Measurements from ENCODE around the gene IL16. TPM values are rescaled to one million over a fixed set of nuclear protein-coding genes. Genes with fewer than 3 reads are reported as not detected.

The IL16 gene
- total and polyA plus RNA-seq, 2 donors from 2014 or later = 1.4 to 19.9 TPM

- Histone ChIP-seq H3K4me1 (ENCODE audit: control insufficient read depth in 2 of 3, insufficient read depth in 2 of 3, low read depth in 1 of 3, low read length in 3 of 3) (peaks cover 0 to 9% (median 5%) of the 10 kb centered on the region in 3 donors), H3K27me3 (ENCODE audit: control insufficient read depth, insufficient read depth, low read length) (no peaks in the 10 kb centered on the region), H3K4me3 (ENCODE audit: low read length in 3 of 3) (peak overlapping the region; percentile 32 to 40 (median 34)), H3K27ac (ENCODE audit: low read depth in 2 of 2, low read length in 2 of 2) (no peak overlapping the region), H3K36me3 (ENCODE audit: control insufficient read depth in 2 of 3, insufficient read depth in 3 of 3, low read length in 3 of 3) (no peaks in the 10 kb centered on the region), H3K9ac (ENCODE audit: low read length in 3 of 3) (peak overlapping the region in 1 of 3 donors; percentile 10), H3K9me3 (ENCODE audit: control insufficient read depth in 2 of 3, insufficient read depth in 1 of 3, low read length in 3 of 3) (no peaks in the 10 kb centered on the region)
- DNase-seq (peak; percentile 86 to 90 (median 87)), FAIRE-seq (no peak)
- TF ChIP-seq, protein P1, sequence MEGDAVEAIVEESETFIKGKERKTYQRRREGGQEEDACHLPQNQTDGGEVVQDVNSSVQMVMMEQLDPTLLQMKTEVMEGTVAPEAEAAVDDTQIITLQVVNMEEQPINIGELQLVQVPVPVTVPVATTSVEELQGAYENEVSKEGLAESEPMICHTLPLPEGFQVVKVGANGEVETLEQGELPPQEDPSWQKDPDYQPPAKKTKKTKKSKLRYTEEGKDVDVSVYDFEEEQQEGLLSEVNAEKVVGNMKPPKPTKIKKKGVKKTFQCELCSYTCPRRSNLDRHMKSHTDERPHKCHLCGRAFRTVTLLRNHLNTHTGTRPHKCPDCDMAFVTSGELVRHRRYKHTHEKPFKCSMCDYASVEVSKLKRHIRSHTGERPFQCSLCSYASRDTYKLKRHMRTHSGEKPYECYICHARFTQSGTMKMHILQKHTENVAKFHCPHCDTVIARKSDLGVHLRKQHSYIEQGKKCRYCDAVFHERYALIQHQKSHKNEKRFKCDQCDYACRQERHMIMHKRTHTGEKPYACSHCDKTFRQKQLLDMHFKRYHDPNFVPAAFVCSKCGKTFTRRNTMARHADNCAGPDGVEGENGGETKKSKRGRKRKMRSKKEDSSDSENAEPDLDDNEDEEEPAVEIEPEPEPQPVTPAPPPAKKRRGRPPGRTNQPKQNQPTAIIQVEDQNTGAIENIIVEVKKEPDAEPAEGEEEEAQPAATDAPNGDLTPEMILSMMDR (IDR thresholded peaks at IDR 0.05; ENCODE audit: borderline replicate concordance, extremely low read depth, insufficient read depth) = peak; percentile 88
- intact Hi-C loops (cut with DNase I) = loop anchor here (10.0 kb wide), 2 partner anchors 111 to 161 kb away; no protein-coding TSS in a partner anchor
Observed at GRCh38 chr15:81265944-81266775, 69.5 kb downstream of the IL16 start.

- Histone ChIP-seq H3K27ac (ENCODE audit: low read depth in 2 of 2, low read length in 2 of 2) (no peak overlapping the region), H3K4me3 (ENCODE audit: low read length in 3 of 3) (no peak overlapping the region), H3K9me3 (ENCODE audit: control insufficient read depth in 2 of 3, insufficient read depth in 1 of 3, low read length in 3 of 3) (no peaks in the 10 kb centered on the region), H3K36me3 (ENCODE audit: control insufficient read depth in 2 of 3, insufficient read depth in 3 of 3, low read length in 3 of 3) (no peaks in the 10 kb centered on the region), H3K9ac (ENCODE audit: low read length in 3 of 3) (no peak overlapping the region), H3K27me3 (ENCODE audit: control insufficient read depth, insufficient read depth, low read length) (no peaks in the 10 kb centered on the region), H3K4me1 (ENCODE audit: control insufficient read depth in 2 of 3, insufficient read depth in 2 of 3, low read depth in 1 of 3, low read length in 3 of 3) (peaks cover 0 to 9% (median 5%) of the 10 kb centered on the region in 3 donors)
- intact Hi-C loops (cut with DNase I) = loop anchor here (10.0 kb wide), 2 partner anchors 114 to 164 kb away; no protein-coding TSS in a partner anchor
- DNase-seq = no peak
- no peak for FAIRE-seq
- TF ChIP-seq, protein P1 (IDR thresholded peaks at IDR 0.05; ENCODE audit: borderline replicate concordance, extremely low read depth, insufficient read depth) = no peak
Observed at GRCh38 chr15:81268340-81268739, 71.7 kb downstream of the IL16 start.

GRCh38 chr15:81268881-81269601 lies 72.4 kb downstream of the IL16 start:
- no peak overlapping the region for H3K27ac ChIP-seq (ENCODE audit: low read depth in 2 of 2, low read length in 2 of 2)
- no peaks in the 10 kb centered on the region for H3K9me3 ChIP-seq (ENCODE audit: control insufficient read depth in 2 of 3, insufficient read depth in 1 of 3, low read length in 3 of 3)
- DNase-seq (no peak), FAIRE-seq (no peak)
- no peak overlapping the region for H3K4me3 ChIP-seq (ENCODE audit: low read length in 3 of 3)
- TF ChIP-seq, protein P1 (IDR thresholded peaks at IDR 0.05; ENCODE audit: borderline replicate concordance, extremely low read depth, insufficient read depth) = no peak
- intact Hi-C loops (cut with DNase I) = loop anchor here (10.0 kb wide), 2 partner anchors 114 to 164 kb away; no protein-coding TSS in a partner anchor
- no peak overlapping the region for H3K9ac ChIP-seq (ENCODE audit: low read length in 3 of 3)
- H3K4me1 ChIP-seq (ENCODE audit: control insufficient read depth in 2 of 3, insufficient read depth in 2 of 3, low read depth in 1 of 3, low read length in 3 of 3) = peaks cover 0 to 9% (median 5%) of the 10 kb centered on the region in 3 donors
- no peaks in the 10 kb centered on the region for H3K36me3 ChIP-seq (ENCODE audit: control insufficient read depth in 2 of 3, insufficient read depth in 3 of 3, low read length in 3 of 3)
- no peaks in the 10 kb centered on the region for H3K27me3 ChIP-seq (ENCODE audit: control insufficient read depth, insufficient read depth, low read length)
